ENCODE data around the gene NSA2. TPM values are rescaled to one million over a fixed set of nuclear protein-coding genes. Genes with fewer than 3 reads are reported as not detected.

Gene NSA2
- total RNA-seq, 1 donor from 2014 or later, result 77.2 TPM

- Mint-ChIP-seq H3K27me3 (no peaks in the 10 kb centered on the region), H3K36me3 (peaks cover 15% of the 10 kb centered on the region), H3K27ac (no peak overlapping the region), H3K4me3 (no peak overlapping the region), H3K4me1 (ENCODE audit: unreplicated experiment) (peaks cover 4% of the 10 kb centered on the region), H3K9me3 (no peaks in the 10 kb centered on the region)
- DNase-seq (ENCODE audit: extremely low spot score, unreplicated experiment), result no peak
- no peak for TF ChIP-seq CTCF (conservative IDR thresholded peaks at IDR 0.05)
Measured at GRCh38 chr5:74816875-74817274, 49.8 kb downstream of the NSA2 start.

- Mint-ChIP-seq H3K36me3 (peaks cover 12% of the 10 kb centered on the region), H3K4me1 (ENCODE audit: unreplicated experiment) (peaks cover 7% of the 10 kb centered on the region), H3K4me3 (no peak overlapping the region), H3K9me3 (peaks cover 4% of the 10 kb centered on the region), H3K27ac (peak overlapping the region; percentile 9), H3K27me3 (no peaks in the 10 kb centered on the region)
- DNase-seq (ENCODE audit: extremely low spot score, unreplicated experiment), result no peak
- TF ChIP-seq CTCF (conservative IDR thresholded peaks at IDR 0.05), result no peak
Measured at GRCh38 chr5:74822288-74822687, 55.2 kb downstream of the NSA2 start.

GRCh38 chr5:74829413-74829812 is 62.4 kb downstream of the NSA2 start:
- no peaks in the 10 kb centered on the region for H3K36me3 Mint-ChIP-seq
- TF ChIP-seq CTCF (conservative IDR thresholded peaks at IDR 0.05), result no peak
- no peak for DNase-seq (ENCODE audit: extremely low spot score, unreplicated experiment)
- H3K27me3 Mint-ChIP-seq, result no peaks in the 10 kb centered on the region
- no peaks in the 10 kb centered on the region for H3K9me3 Mint-ChIP-seq
- H3K4me1 Mint-ChIP-seq (ENCODE audit: unreplicated experiment), result no peaks in the 10 kb centered on the region
- H3K27ac Mint-ChIP-seq, result no peak overlapping the region
- H3K4me3 Mint-ChIP-seq, result no peak overlapping the region

Other genes with a start within 250 kb of the NSA2 start
- gene ENC1, start 126.5 kb upstream of the NSA2 start, total RNA-seq (ENCODE audit: low replicate concordance), result 83.2 and 96.8 TPM in 2 replicates
- 76.6 and 114 TPM in 2 replicates for gene HEXB, start 82.0 kb upstream of the NSA2 start, total RNA-seq (ENCODE audit: low replicate concordance)
- gene GFM2, start 132 bp upstream of the NSA2 start, total RNA-seq (ENCODE audit: low replicate concordance), result 30.9 and 32.0 TPM in 2 replicates
- gene FAM169A, start 99.1 kb downstream of the NSA2 start, total RNA-seq (ENCODE audit: low replicate concordance), result 14.5 and 25.4 TPM in 2 replicates